ENCODE measurements around the gene ACVR1. TPM values are rescaled to one million over a fixed set of nuclear protein-coding genes. Genes with fewer than 3 reads are reported as not detected.

The ACVR1 gene
- total and polyA plus RNA-seq, 2 donors (not counting 1 experiment from before 2014, with no cell fraction given): 42.9 to 72.1 TPM

GRCh38 chr2:157900684-157901083, 24.6 kb upstream of the ACVR1 start:
- H3K27ac ChIP-seq (ENCODE audit: insufficient read depth, low read length): no peak overlapping the region
- H3K4me2 ChIP-seq (ENCODE audit: extremely low read depth, insufficient read depth, low read length): no peak overlapping the region
- no peak overlapping the region for H3K4me3 ChIP-seq (replicated peaks in 1 of 4; ENCODE audit: control extremely low read depth in 1 of 4, insufficient read depth in 1 of 4, low read depth in 3 of 4, low read length in 4 of 4)
- no peaks in the 10 kb centered on the region for H3K9me3 ChIP-seq (ENCODE audit: control insufficient read depth, insufficient read depth, low read depth, low read length)
- no peaks in the 10 kb centered on the region for H3K79me2 ChIP-seq (ENCODE audit: control insufficient read depth, insufficient read depth, low read length)
- H2AFZ ChIP-seq (ENCODE audit: low read length): no peak overlapping the region
- no peak overlapping the region for H3K9ac ChIP-seq (ENCODE audit: insufficient read depth, low read length)
- no peaks in the 10 kb centered on the region for H3K27me3 ChIP-seq (ENCODE audit: control insufficient read depth, insufficient read depth, low read length)
- H3K4me1 ChIP-seq (ENCODE audit: control insufficient read depth, extremely low read depth, insufficient read depth, low read length): no peaks in the 10 kb centered on the region
- no peaks in the 10 kb centered on the region for H3K36me3 ChIP-seq (ENCODE audit: control insufficient read depth, insufficient read depth, low read length)
- no peaks in the 10 kb centered on the region for H4K20me1 ChIP-seq (ENCODE audit: control insufficient read depth, extremely low read depth, insufficient read depth, low read length)
- no peak for TF ChIP-seq EZH2 (IDR thresholded peaks at IDR 0.05; ENCODE audit: low read length, missing control alignments)
- TF ChIP-seq, protein P1, sequence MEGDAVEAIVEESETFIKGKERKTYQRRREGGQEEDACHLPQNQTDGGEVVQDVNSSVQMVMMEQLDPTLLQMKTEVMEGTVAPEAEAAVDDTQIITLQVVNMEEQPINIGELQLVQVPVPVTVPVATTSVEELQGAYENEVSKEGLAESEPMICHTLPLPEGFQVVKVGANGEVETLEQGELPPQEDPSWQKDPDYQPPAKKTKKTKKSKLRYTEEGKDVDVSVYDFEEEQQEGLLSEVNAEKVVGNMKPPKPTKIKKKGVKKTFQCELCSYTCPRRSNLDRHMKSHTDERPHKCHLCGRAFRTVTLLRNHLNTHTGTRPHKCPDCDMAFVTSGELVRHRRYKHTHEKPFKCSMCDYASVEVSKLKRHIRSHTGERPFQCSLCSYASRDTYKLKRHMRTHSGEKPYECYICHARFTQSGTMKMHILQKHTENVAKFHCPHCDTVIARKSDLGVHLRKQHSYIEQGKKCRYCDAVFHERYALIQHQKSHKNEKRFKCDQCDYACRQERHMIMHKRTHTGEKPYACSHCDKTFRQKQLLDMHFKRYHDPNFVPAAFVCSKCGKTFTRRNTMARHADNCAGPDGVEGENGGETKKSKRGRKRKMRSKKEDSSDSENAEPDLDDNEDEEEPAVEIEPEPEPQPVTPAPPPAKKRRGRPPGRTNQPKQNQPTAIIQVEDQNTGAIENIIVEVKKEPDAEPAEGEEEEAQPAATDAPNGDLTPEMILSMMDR (conservative IDR thresholded peaks at IDR 0.05 in 1 of 2, IDR thresholded peaks at IDR 0.05 in 1 of 2; ENCODE audit: low read depth in 1 of 2, low read length in 2 of 2): no peak
- no peak for DNase-seq (ENCODE audit: low read depth in 2 of 2)

DNA sequence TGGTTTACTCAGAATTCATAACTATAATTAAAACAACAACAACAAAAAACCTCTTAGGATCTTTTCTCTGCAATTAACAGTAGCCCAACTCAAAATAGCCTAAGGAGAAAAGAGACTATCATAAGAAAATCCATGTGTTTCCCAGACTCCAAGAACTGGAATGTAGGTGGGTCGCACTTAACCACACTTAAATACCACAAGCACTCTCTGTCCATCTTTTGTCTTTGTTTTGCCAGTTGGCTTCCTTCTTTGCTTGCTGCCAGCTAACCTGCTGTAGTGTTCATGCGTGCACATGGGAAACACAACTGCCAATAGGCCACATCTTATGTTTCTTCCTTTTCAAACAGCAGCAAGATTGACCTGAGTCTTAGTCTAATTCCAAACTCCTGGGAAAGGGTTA, 24.1 kb upstream of the ACVR1 start:
- Histone ChIP-seq H3K79me2 (ENCODE audit: control insufficient read depth, insufficient read depth, low read length) (no peaks in the 10 kb centered on the region), H3K4me2 (ENCODE audit: extremely low read depth, insufficient read depth, low read length) (no peak overlapping the region), H3K27me3 (ENCODE audit: control insufficient read depth, insufficient read depth, low read length) (no peaks in the 10 kb centered on the region), H3K9ac (ENCODE audit: insufficient read depth, low read length) (no peak overlapping the region), H3K9me3 (ENCODE audit: control insufficient read depth, insufficient read depth, low read depth, low read length) (no peaks in the 10 kb centered on the region), H3K4me3 (replicated peaks in 1 of 4; ENCODE audit: control extremely low read depth in 1 of 4, insufficient read depth in 1 of 4, low read depth in 3 of 4, low read length in 4 of 4) (no peak overlapping the region), H4K20me1 (ENCODE audit: control insufficient read depth, extremely low read depth, insufficient read depth, low read length) (no peaks in the 10 kb centered on the region), H3K27ac (ENCODE audit: insufficient read depth, low read length) (no peak overlapping the region), H3K4me1 (ENCODE audit: control insufficient read depth, extremely low read depth, insufficient read depth, low read length) (no peaks in the 10 kb centered on the region), H3K36me3 (ENCODE audit: control insufficient read depth, insufficient read depth, low read length) (no peaks in the 10 kb centered on the region), H2AFZ (ENCODE audit: low read length) (no peak overlapping the region)
- DNase-seq (ENCODE audit: low read depth in 2 of 2): peak in 1 of 2 donors; percentile 79
- no peak for TF ChIP-seq EZH2 (IDR thresholded peaks at IDR 0.05; ENCODE audit: low read length, missing control alignments)
- TF ChIP-seq, protein P1 (conservative IDR thresholded peaks at IDR 0.05 in 1 of 2, IDR thresholded peaks at IDR 0.05 in 1 of 2; ENCODE audit: low read depth in 1 of 2, low read length in 2 of 2): no peak

DNA sequence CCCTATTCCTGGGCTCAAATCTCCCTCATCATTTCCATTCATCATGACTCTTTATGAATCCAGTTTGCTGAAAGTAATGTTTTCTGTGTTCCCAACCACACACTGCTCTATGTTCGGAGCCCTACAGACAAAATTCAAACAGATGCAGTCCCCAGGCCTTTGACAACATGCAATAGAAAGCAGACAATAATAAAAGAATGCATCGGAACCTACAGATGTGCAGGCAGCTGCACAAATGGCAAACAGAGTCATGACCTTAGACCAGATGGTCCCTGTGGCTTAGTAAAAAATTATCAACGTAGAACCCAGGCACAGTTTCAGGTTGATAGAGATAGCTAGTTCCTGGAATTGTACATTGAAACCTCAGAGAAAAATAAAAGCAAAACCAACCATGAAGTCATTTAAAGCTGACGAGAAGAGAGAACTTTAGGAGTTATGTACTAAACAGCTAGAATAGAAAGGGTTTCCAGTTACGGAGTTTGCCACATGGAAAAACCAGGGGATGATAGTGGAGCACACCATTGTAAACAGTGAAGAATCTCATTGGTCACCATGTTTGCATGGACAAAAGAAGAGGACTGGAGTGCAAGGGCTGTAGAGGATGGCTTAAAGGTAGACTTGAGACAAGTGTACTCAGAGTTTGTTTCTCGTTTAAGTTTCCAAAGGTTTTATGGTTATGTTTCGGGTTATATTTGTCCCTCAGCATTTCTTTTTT, 23.2 kb upstream of the ACVR1 start:
- Histone ChIP-seq H3K4me3 (replicated peaks in 1 of 4; ENCODE audit: control extremely low read depth in 1 of 4, insufficient read depth in 1 of 4, low read depth in 3 of 4, low read length in 4 of 4) (no peak overlapping the region), H3K4me1 (ENCODE audit: control insufficient read depth, extremely low read depth, insufficient read depth, low read length) (no peaks in the 10 kb centered on the region), H3K9me3 (ENCODE audit: control insufficient read depth, insufficient read depth, low read depth, low read length) (no peaks in the 10 kb centered on the region), H3K4me2 (ENCODE audit: extremely low read depth, insufficient read depth, low read length) (no peak overlapping the region), H3K79me2 (ENCODE audit: control insufficient read depth, insufficient read depth, low read length) (no peaks in the 10 kb centered on the region), H2AFZ (ENCODE audit: low read length) (no peak overlapping the region), H3K36me3 (ENCODE audit: control insufficient read depth, insufficient read depth, low read length) (no peaks in the 10 kb centered on the region), H3K27me3 (ENCODE audit: control insufficient read depth, insufficient read depth, low read length) (no peaks in the 10 kb centered on the region), H3K27ac (ENCODE audit: insufficient read depth, low read length) (no peak overlapping the region), H3K9ac (ENCODE audit: insufficient read depth, low read length) (no peak overlapping the region), H4K20me1 (ENCODE audit: control insufficient read depth, extremely low read depth, insufficient read depth, low read length) (no peaks in the 10 kb centered on the region)
- TF ChIP-seq, protein P1 (conservative IDR thresholded peaks at IDR 0.05 in 1 of 2, IDR thresholded peaks at IDR 0.05 in 1 of 2; ENCODE audit: low read depth in 1 of 2, low read length in 2 of 2): no peak
- TF ChIP-seq EZH2 (IDR thresholded peaks at IDR 0.05; ENCODE audit: low read length, missing control alignments): no peak
- no peak for DNase-seq (ENCODE audit: low read depth in 2 of 2)
